Lower lobe of right lung (tissue), 2 donors: Measurements from ENCODE around the gene ADGRV1. TPM values are rescaled to one million over a fixed set of nuclear protein-coding genes. Genes with fewer than 3 reads are reported as not detected.

ENCODE experiments used
- ATAC-seq, 2 donors: fragments of 200-7000 bp; cut with Tn5 transposase; one replicate each; pipeline ENCODE4 v1.9.1; 2020 to 2022; ENCODE audit warnings: mild to moderate bottlenecking in 2 of 2, moderate library complexity in 2 of 2
- DNase-seq: peaks from one replicate; pipeline ENCODE4 v3.0.0-alpha.2; 2020
- H3K27ac ChIP-seq: fragments of 200-600 bp; one replicate; pipeline ENCODE4 v1.8.0; 2022
- H3K27me3 ChIP-seq: fragments of 200-600 bp; one replicate; pipeline ENCODE4 v1.8.0; 2022; ENCODE audit warnings: low read depth
- H3K36me3 ChIP-seq: fragments of 200-600 bp; one replicate; pipeline ENCODE4 v1.8.0; 2022; ENCODE audit warnings: mild to moderate bottlenecking
- H3K4me1 ChIP-seq: fragments of 200-600 bp; one replicate; pipeline ENCODE4 v1.8.0; 2022
- H3K4me3 ChIP-seq: fragments of 200-600 bp; one replicate; pipeline ENCODE4 v1.8.0; 2022; ENCODE audit warnings: mild to moderate bottlenecking
- H3K9me3 ChIP-seq: fragments of 200-600 bp; one replicate; pipeline ENCODE4 v1.8.0; 2022
- intact Hi-C: fragments of 100-400 bp; cut with DNase I; formaldehyde crosslinking; loops from one replicate; pipeline ENCODE4 v1.11.0; 2022
- total RNA-seq: library from RNA; stranded (reverse); fragmentation: NEBNext Ultra II Directional; extraction: Animal tissue kit (Norgen Biotek cat#: 25700); gene quantifications from one replicate; pipeline ENCODE4 v1.2.1, GENCODE V29; 2021
- TF ChIP-seq, protein P1 (sequence below): fragments of 200-600 bp; IDR thresholded peaks from one replicate; pipeline ENCODE4 v1.8.0; 2022; ENCODE audit warnings: antibody characterized with exemption, mild to moderate bottlenecking
- donor health status: DM: no; HTN: yes; CAD: no; lungs with severe emphysema.

ADGRV1 gene
- total RNA-seq, 1 donor from 2014 or later = 49.7 TPM

DNA sequence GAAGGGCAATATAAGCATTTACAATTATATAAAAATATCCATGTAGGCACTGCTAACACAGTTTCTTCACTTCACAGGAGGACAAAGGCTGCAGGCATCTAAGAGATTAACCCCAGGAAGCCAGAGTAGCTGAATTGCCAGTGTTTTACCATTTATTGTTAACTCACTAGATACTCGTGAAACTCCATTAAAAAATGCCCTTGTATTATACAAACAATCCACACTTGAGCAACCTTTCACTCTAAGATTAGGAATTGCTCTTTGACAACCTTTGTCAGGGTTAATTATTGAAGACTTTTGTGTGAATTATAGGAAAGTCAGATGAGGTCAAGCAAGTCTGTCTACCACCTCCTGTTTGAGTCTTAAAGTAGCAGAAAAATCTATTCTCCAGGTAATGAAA is 317.8 kb downstream of the ADGRV1 start:
- Histone ChIP-seq H3K4me3 (no peak overlapping the region), H3K27me3 (no peaks in the 10 kb centered on the region), H3K36me3 (no peaks in the 10 kb centered on the region), H3K4me1 (peaks cover 35% of the 10 kb centered on the region), H3K9me3 (no peaks in the 10 kb centered on the region), H3K27ac (no peak overlapping the region)
- DNase-seq (no peak), ATAC-seq (peak in 1 of 2 donors; percentile 3)
- intact Hi-C loops = no loop called here
- TF ChIP-seq, protein P1, sequence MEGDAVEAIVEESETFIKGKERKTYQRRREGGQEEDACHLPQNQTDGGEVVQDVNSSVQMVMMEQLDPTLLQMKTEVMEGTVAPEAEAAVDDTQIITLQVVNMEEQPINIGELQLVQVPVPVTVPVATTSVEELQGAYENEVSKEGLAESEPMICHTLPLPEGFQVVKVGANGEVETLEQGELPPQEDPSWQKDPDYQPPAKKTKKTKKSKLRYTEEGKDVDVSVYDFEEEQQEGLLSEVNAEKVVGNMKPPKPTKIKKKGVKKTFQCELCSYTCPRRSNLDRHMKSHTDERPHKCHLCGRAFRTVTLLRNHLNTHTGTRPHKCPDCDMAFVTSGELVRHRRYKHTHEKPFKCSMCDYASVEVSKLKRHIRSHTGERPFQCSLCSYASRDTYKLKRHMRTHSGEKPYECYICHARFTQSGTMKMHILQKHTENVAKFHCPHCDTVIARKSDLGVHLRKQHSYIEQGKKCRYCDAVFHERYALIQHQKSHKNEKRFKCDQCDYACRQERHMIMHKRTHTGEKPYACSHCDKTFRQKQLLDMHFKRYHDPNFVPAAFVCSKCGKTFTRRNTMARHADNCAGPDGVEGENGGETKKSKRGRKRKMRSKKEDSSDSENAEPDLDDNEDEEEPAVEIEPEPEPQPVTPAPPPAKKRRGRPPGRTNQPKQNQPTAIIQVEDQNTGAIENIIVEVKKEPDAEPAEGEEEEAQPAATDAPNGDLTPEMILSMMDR = no peak

DNA sequence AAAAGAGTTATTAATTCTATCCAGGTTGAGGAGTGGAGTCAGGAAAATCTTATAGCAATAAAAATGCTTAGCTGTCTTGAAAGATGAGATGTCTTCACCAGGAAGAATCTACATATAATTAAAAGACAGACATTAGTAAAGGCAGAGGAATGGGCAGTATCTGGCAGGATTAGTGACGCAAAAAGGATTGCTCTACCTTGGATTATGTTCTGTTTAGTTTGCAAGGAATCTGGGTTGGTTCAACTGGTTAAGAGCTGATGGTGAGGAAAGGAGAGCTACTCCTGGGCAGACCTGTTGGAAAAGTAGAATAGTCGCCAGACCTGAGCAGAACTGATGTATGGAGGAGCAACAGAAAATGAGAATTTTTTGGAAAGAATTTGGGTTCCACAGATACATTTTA is 318.5 kb downstream of the ADGRV1 start:
- Histone ChIP-seq H3K9me3 (no peaks in the 10 kb centered on the region), H3K36me3 (no peaks in the 10 kb centered on the region), H3K27me3 (no peaks in the 10 kb centered on the region), H3K4me1 (peaks cover 35% of the 10 kb centered on the region), H3K27ac (peak overlapping the region; percentile 14), H3K4me3 (no peak overlapping the region)
- TF ChIP-seq, protein P1 = no peak
- ATAC-seq (no peak), DNase-seq (no peak)
- intact Hi-C loops = no loop called here

DNA sequence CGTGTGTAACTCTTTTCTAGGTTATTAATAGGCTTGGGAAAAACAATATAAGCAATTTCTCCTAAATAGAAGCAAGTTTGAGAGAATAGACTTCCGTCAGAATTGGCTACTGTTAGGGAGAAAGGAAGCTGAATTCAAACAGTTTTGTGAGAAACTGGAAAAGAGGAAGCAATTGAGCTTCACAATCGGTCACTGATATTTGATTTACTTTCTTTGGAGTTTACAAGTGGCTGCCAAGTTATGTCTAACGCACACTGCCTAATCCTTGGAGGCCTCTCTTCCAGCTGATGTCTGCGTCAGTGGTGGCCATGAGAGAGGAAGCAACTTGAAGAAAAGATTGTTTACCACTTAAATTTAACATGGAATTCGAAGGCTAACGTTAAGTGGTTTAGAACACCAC is 319.5 kb downstream of the ADGRV1 start:
- peak overlapping the region; percentile 73 for H3K27ac ChIP-seq
- no peaks in the 10 kb centered on the region for H3K36me3 ChIP-seq
- DNase-seq (peak; percentile 55), ATAC-seq (peak; percentile 81 to 86)
- no peaks in the 10 kb centered on the region for H3K27me3 ChIP-seq
- peaks cover 29% of the 10 kb centered on the region for H3K4me1 ChIP-seq
- intact Hi-C loops = no loop called here
- TF ChIP-seq, protein P1 = no peak
- no peaks in the 10 kb centered on the region for H3K9me3 ChIP-seq
- H3K4me3 ChIP-seq = no peak overlapping the region

DNA sequence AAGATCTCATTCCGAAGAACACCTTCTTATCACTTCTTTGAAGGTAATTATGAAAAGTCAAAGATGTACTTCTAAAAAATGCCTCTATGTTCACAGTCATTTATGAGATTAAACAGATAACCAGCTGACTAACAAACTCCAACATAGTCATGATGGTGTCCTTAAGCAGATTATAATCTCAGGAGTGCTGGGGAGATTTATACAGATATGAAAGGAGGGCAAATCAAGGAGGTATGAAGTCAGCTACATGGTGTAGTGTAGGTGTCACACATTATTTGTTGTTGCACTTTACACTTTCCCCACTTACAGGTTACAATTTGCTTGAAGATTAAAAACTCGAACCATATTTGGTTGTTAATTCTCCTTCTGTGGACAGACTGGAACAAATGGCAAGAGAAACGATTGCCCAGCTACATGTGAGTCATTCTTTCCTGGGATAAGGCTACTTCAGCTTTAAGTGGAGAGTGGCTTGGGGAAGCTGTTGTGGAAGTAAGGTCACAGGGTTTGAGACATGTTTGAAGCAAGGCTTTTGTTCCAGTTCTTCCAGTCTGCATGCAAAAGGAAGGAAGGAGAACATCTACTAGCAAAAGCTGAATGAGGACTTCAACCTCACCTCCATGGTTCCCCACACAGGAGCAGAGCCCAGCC is 320.1 kb downstream of the ADGRV1 start:
- peaks cover 29% of the 10 kb centered on the region for H3K4me1 ChIP-seq
- H3K9me3 ChIP-seq = no peaks in the 10 kb centered on the region
- H3K4me3 ChIP-seq = no peak overlapping the region
- ATAC-seq (peak; percentile 89), DNase-seq (no peak)
- intact Hi-C loops = no loop called here
- H3K27ac ChIP-seq = peak overlapping the region; percentile 73
- TF ChIP-seq, protein P1 = no peak
- H3K27me3 ChIP-seq = no peaks in the 10 kb centered on the region
- H3K36me3 ChIP-seq = no peaks in the 10 kb centered on the region

DNA sequence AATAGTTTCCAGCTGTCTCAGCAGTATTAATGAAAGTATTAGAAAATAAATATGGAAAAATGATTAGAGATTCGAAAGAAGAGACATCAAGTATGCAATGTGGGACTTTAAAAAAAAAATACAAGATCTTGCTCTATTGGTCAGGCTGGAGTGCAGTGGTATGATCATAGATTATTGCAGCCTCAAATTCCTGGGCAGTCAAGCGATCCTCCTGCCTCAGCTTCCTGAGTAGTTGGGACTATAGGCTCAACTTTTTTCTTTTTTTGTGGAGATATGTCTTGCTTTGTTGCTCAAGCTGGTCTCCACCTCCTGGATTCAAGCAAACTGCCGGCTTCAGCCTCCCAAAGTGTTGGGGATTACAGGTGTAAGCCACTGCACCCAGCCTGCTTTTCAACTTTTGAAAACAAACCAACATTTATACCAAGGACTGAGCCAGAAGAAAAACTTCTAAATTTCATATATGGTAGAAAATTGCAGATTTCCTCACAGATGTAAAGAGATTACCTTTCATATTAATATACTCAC is 323.1 kb downstream of the ADGRV1 start:
- H3K4me3 ChIP-seq = no peak overlapping the region
- intact Hi-C loops = no loop called here
- DNase-seq = no peak
- H3K27me3 ChIP-seq = no peaks in the 10 kb centered on the region
- TF ChIP-seq, protein P1 = no peak
- ATAC-seq = no peak
- H3K36me3 ChIP-seq = no peaks in the 10 kb centered on the region
- H3K9me3 ChIP-seq = no peaks in the 10 kb centered on the region
- H3K4me1 ChIP-seq = peaks cover 29% of the 10 kb centered on the region
- no peak overlapping the region for H3K27ac ChIP-seq
